ENCODE measurements around the gene HNF4A. TPM values are rescaled to one million over a fixed set of nuclear protein-coding genes. Genes with fewer than 3 reads are reported as not detected.

HNF4A gene
- polyA plus RNA-seq, 1 of the 3 experiments (the other 2 are of a cell fraction) = not detected

DNA sequence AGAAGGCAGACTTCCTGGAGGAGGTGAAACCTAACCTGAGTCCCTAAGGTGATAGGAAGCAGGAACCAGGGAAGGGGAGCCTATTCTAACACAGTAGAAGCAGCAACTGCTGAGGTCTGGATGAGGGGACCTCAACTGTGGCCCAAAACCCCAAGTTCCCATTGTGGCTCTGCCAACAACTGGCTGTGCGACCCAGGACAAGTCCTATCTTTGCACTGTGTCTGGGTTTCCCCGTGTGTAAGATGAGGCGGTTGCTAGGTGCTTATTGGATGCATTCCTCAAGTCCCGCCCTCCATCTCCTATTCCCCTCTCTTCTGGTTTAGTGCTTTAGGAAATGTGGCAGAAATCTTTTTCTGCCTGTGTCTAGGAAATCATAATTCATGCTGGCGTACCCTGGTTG is 68.0 kb downstream of the HNF4A start:
- no peaks in the 10 kb centered on the region for H3F3A ChIP-seq (replicated peaks; ENCODE audit: insufficient read depth)
- H3K36me3 ChIP-seq (replicated peaks in 1 of 2; ENCODE audit: control insufficient read depth in 1 of 2, insufficient read depth in 2 of 2, low read length in 1 of 2) = no peaks in the 10 kb centered on the region
- no peaks in the 10 kb centered on the region for H3K9me2 ChIP-seq
- WGBS (ENCODE audit: low lambda C conversion rate) = 68% methylated on average over 5 of the region's 5 CpGs
- H3K9ac ChIP-seq = no peak overlapping the region
- no peak overlapping the region for H3K4me2 ChIP-seq
- no peaks in the 10 kb centered on the region for H3K4me1 ChIP-seq (ENCODE audit: control insufficient read depth in 1 of 2, insufficient read depth in 2 of 2, low read depth in 1 of 2, low read length in 1 of 2)
- DNase-seq = no peak
- CTCF ChIA-PET = no interaction called here
- H3K27ac ChIP-seq (ENCODE audit: low read depth in 2 of 2, low read length in 1 of 2) = no peak overlapping the region
- peaks cover 4% of the 10 kb centered on the region; the same call in 1 of the 2 replicates for H3K27me3 ChIP-seq (ENCODE audit: insufficient read depth)
- H3K4me3 ChIP-seq (ENCODE audit: low read depth in 2 of 2, low read length in 1 of 2) = no peak overlapping the region
- POLR2A ChIA-PET = no interaction called here
- H2AFZ ChIP-seq (ENCODE audit: low read depth) = no peak overlapping the region
- TF ChIP-seq ELF1 (IDR thresholded peaks at IDR 0.05) (no peak), FOXJ3 (CRISPR knock-in tag; IDR thresholded peaks at IDR 0.05) (no peak), YY1 (IDR thresholded peaks at IDR 0.05; ENCODE audit: low read depth) (no peak), MXI1 (IDR thresholded peaks at IDR 0.05; ENCODE audit: low read depth, low read length) (no peak), RCOR1 (IDR thresholded peaks at IDR 0.05; ENCODE audit: low read length) (no peak), POLR2AphosphoS5 (IDR thresholded peaks at IDR 0.05; ENCODE audit: low read depth, low read length) (no peak), RAD21 (IDR thresholded peaks at IDR 0.05; ENCODE audit: low read length) (no peak), TCF12 (IDR thresholded peaks at IDR 0.05) (no peak), JUND (IDR thresholded peaks at IDR 0.05) (no peak), EZH2phosphoT487 (IDR thresholded peaks at IDR 0.05; ENCODE audit: borderline replicate concordance, low read depth) (no peak), RXRA (IDR thresholded peaks at IDR 0.05; ENCODE audit: borderline replicate concordance, low read depth) (no peak)
- TF ChIP-seq, protein P1, sequence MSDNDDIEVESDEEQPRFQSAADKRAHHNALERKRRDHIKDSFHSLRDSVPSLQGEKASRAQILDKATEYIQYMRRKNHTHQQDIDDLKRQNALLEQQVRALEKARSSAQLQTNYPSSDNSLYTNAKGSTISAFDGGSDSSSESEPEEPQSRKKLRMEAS (IDR thresholded peaks at IDR 0.05; ENCODE audit: low read depth) = no peak
- TF ChIP-seq, protein P2, sequence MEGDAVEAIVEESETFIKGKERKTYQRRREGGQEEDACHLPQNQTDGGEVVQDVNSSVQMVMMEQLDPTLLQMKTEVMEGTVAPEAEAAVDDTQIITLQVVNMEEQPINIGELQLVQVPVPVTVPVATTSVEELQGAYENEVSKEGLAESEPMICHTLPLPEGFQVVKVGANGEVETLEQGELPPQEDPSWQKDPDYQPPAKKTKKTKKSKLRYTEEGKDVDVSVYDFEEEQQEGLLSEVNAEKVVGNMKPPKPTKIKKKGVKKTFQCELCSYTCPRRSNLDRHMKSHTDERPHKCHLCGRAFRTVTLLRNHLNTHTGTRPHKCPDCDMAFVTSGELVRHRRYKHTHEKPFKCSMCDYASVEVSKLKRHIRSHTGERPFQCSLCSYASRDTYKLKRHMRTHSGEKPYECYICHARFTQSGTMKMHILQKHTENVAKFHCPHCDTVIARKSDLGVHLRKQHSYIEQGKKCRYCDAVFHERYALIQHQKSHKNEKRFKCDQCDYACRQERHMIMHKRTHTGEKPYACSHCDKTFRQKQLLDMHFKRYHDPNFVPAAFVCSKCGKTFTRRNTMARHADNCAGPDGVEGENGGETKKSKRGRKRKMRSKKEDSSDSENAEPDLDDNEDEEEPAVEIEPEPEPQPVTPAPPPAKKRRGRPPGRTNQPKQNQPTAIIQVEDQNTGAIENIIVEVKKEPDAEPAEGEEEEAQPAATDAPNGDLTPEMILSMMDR (IDR thresholded peaks at IDR 0.05) = no peak
- TF ChIP-seq, protein P3, sequence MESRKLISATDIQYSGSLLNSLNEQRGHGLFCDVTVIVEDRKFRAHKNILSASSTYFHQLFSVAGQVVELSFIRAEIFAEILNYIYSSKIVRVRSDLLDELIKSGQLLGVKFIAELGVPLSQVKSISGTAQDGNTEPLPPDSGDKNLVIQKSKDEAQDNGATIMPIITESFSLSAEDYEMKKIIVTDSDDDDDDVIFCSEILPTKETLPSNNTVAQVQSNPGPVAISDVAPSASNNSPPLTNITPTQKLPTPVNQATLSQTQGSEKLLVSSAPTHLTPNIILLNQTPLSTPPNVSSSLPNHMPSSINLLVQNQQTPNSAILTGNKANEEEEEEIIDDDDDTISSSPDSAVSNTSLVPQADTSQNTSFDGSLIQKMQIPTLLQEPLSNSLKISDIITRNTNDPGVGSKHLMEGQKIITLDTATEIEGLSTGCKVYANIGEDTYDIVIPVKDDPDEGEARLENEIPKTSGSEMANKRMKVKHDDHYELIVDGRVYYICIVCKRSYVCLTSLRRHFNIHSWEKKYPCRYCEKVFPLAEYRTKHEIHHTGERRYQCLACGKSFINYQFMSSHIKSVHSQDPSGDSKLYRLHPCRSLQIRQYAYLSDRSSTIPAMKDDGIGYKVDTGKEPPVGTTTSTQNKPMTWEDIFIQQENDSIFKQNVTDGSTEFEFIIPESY (IDR thresholded peaks at IDR 0.05; ENCODE audit: borderline replicate concordance, low read depth) = no peak
- TF ChIP-seq, protein P4, sequence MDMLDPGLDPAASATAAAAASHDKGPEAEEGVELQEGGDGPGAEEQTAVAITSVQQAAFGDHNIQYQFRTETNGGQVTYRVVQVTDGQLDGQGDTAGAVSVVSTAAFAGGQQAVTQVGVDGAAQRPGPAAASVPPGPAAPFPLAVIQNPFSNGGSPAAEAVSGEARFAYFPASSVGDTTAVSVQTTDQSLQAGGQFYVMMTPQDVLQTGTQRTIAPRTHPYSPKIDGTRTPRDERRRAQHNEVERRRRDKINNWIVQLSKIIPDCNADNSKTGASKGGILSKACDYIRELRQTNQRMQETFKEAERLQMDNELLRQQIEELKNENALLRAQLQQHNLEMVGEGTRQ (IDR thresholded peaks at IDR 0.05; ENCODE audit: borderline replicate concordance, low read depth, low read length) = no peak
- no peaks in the 10 kb centered on the region for H4K20me1 ChIP-seq (ENCODE audit: insufficient read depth)
- H3K9me3 ChIP-seq = no peaks in the 10 kb centered on the region
- no peaks in the 10 kb centered on the region for H3K79me2 ChIP-seq (ENCODE audit: insufficient read depth)
